ENCODE measurements around the gene CADM4.

DNA sequence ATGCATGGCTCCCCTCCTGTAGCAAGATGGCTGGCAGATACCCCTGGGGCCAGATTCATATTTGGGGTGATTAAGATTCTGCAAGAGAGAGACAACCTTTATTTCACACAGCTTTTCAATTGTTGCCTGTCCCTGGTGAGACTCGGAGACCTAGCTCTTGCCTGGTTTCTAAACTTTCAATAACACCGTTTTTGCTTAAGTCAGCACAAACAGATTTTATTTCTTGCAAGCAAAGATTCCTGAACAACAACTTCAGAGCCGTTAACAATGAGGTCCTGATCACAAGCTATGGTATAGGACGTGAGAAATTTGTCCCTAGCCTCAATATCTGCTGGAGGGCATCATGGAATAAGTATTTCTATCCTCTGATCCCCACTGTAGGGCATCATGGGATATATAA is 2.9 kb upstream of the CADM4 start:
- TF ChIP-seq, protein P1, sequence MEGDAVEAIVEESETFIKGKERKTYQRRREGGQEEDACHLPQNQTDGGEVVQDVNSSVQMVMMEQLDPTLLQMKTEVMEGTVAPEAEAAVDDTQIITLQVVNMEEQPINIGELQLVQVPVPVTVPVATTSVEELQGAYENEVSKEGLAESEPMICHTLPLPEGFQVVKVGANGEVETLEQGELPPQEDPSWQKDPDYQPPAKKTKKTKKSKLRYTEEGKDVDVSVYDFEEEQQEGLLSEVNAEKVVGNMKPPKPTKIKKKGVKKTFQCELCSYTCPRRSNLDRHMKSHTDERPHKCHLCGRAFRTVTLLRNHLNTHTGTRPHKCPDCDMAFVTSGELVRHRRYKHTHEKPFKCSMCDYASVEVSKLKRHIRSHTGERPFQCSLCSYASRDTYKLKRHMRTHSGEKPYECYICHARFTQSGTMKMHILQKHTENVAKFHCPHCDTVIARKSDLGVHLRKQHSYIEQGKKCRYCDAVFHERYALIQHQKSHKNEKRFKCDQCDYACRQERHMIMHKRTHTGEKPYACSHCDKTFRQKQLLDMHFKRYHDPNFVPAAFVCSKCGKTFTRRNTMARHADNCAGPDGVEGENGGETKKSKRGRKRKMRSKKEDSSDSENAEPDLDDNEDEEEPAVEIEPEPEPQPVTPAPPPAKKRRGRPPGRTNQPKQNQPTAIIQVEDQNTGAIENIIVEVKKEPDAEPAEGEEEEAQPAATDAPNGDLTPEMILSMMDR (IDR thresholded peaks at IDR 0.05), result no peak
- TF ChIP-seq RAD21 (IDR thresholded peaks at IDR 0.05; ENCODE audit: low read length) (no peak), POLR2AphosphoS5 (IDR thresholded peaks at IDR 0.05; ENCODE audit: low read depth, low read length) (no peak), SMC3 (IDR thresholded peaks at IDR 0.05; ENCODE audit: low read depth, low read length) (no peak)
- TF ChIP-seq, protein P2, sequence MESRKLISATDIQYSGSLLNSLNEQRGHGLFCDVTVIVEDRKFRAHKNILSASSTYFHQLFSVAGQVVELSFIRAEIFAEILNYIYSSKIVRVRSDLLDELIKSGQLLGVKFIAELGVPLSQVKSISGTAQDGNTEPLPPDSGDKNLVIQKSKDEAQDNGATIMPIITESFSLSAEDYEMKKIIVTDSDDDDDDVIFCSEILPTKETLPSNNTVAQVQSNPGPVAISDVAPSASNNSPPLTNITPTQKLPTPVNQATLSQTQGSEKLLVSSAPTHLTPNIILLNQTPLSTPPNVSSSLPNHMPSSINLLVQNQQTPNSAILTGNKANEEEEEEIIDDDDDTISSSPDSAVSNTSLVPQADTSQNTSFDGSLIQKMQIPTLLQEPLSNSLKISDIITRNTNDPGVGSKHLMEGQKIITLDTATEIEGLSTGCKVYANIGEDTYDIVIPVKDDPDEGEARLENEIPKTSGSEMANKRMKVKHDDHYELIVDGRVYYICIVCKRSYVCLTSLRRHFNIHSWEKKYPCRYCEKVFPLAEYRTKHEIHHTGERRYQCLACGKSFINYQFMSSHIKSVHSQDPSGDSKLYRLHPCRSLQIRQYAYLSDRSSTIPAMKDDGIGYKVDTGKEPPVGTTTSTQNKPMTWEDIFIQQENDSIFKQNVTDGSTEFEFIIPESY (IDR thresholded peaks at IDR 0.05; ENCODE audit: borderline replicate concordance, low read depth), result no peak
- TF ChIP-seq, protein P3, sequence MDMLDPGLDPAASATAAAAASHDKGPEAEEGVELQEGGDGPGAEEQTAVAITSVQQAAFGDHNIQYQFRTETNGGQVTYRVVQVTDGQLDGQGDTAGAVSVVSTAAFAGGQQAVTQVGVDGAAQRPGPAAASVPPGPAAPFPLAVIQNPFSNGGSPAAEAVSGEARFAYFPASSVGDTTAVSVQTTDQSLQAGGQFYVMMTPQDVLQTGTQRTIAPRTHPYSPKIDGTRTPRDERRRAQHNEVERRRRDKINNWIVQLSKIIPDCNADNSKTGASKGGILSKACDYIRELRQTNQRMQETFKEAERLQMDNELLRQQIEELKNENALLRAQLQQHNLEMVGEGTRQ (IDR thresholded peaks at IDR 0.05; ENCODE audit: borderline replicate concordance, low read depth, low read length), result no peak
